ENCODE data around the gene MAP3K7.
"Not testable (repeated sequence)": the region's sequence is repeated elsewhere in the genome, so short reads cannot be mapped to it uniquely, and the experiment has no call there.

Gene MAP3K7

DNA sequence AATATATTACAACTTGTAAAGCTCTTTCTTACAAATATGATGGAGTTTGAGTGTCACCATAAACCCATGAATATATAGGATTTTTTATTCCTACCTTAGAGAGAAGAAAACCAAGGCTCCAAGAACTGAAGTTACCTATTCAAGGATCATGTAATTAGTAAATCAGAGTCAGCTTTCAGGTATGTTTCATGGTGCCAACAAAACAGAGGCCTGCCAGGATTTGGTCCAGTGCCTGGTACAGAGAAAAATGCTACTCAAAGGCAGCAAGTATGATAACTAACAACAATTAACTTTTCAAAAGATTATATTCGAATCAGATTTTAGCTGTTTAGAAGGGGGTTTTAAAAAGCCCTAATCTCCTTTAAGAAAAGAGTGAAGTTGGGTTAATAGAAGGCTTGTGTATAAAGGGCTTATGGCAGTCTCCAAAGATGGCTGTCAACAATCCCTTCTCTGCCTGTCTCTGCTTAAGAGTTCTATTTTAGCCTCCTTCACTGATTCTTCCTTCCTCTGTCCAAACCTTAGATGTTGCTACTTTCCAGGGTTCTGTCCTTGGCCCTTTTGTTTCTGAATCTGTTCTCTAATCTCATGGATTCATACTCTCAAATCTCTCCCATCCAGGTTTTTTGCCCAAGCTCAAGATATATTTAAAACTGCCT, 7.8 kb downstream of the MAP3K7 start:
- in situ Hi-C loops (cut with HindIII; ENCODE audit: low sequenced_read_pairs), result no loop called here

DNA sequence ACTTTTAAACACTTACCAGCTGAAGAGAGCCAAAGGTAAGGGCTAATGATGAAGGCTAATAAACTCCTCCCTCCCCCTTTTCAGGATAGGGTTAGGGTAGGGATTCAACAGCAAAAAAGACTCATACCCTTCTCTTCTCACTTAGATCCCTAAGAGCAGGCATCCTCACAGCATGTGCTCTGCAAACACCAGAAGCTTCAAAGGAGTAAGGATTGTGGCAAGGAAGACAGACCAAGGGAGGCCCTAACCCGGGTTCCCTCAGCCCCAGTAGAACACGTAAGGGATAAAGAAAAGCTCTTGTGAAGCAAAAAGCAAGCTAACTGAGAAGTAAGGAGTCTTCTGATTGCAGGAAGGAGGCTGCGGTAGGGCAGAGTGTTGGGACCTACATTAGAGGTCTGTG, 11.6 kb downstream of the MAP3K7 start:
- in situ Hi-C loops (cut with HindIII; ENCODE audit: low sequenced_read_pairs), result no loop called here

DNA sequence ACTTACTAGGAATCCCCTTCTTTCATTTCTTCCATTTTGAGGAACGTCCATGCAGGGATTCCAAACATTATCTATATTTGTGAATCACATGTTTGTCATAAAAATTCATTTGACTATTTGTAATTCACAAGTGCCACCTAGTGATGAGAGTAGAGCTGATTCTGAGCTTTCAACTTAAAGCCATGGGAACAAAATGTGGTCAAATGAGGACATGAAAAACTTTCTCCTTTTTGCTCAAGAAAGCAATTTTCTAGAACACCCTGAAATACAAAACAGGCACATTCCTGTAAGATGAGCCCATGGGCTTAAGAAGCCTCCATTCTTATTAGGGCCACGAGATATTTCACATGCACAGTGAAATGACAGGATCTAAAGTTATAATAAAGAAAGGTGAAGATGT, 12.3 kb downstream of the MAP3K7 start:
- in situ Hi-C loops (cut with HindIII; ENCODE audit: low sequenced_read_pairs), result no loop called here

DNA sequence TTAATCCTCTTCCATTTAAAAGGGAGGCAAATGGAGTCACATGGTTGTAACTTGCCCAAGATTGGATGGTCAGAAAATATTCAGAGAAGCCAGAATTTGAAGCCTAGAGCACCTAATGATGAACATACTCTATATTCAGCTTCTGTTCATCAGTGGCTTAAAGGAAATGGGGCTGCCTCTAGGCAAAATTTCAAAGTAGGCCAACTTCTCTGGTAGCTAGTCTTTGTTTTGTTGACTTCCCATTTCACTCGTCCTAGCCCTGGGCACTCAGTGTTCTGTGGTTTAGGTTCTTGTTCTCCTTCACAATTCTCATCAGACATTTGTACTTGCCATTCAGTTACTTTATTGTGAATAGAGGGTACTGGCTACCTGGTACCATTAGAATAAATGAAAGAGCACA, 13.2 kb downstream of the MAP3K7 start:
- in situ Hi-C loops (cut with HindIII; ENCODE audit: low sequenced_read_pairs), result no loop called here

DNA sequence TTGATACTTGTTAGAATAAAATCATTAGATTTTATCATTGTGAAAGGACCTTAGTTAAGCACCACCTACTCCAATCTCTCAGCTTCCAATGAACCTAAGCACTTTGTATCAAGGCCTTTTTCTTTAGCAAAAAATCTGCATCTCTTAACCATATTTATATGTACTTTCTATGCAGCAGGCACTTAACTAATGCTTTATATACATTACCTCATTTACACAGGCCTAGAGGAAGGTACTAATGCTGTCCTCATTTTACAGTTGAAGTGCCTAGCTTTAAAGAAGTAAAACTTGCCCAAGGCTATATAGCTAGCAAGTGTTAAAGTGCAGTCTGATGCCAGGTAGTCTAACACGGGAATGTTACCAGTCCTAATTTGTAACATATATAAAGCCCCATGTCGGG, 14.0 kb downstream of the MAP3K7 start:
- in situ Hi-C loops (cut with HindIII; ENCODE audit: low sequenced_read_pairs), result no loop called here

DNA sequence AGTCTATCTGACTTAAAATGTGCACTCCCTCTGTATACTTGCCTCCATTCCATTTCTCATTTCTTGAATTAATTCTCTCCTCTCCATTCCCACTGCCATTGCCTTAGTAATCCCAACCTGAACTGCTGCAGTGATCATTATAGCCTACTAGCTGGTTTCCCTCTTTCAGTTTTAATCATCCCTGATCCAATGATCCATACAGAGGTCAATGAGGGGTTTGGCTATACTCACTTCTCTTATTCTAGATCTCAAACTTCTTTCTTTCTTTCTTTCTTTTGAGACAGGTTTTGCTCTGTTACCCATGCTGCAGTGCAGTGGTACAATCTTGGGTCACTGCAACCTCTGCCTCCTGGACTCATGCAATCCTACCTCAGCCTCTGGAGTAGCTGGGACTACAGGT, 17.6 kb downstream of the MAP3K7 start:
- in situ Hi-C loops (cut with HindIII; ENCODE audit: low sequenced_read_pairs), result no loop called here

DNA sequence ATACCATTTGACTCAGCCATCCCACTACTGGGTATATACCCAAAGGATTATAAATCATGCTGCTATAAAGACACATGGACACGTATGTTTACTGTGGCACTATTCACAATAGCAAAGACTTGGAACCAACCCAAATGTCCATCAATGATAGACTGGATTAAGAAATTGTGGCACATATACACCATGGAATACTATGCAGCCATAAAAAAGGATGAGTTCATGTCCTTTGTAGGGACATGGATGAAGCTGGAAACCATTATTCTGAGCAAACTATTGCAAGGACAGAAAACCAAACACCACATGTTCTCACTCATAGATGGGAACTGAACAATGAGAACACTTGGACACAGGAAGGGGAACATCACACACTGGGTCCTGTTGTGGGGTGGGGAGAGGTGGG, 19.2 kb downstream of the MAP3K7 start:
- in situ Hi-C loops (cut with HindIII; ENCODE audit: low sequenced_read_pairs), result not testable (repeated sequence)

DNA sequence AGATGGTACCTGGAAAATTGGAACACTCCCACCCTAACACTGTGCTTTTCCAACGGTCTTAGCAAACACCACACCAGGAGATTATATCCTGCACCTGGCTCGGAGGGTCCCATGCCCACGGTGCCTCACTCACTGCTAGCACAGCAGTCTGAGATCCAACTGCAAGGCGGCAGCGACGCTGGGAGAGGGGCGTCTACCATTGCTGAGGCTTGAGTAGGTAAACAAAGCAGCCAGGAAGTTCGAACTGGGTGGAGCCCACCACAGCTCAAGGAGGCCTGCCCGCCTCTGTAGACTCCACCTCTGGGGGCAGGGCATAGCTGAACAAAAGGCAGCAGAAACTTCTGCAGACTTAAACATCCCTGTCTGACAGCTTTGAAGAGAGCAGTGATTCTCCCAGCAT, 24.5 kb downstream of the MAP3K7 start:
- in situ Hi-C loops (cut with HindIII; ENCODE audit: low sequenced_read_pairs), result not testable (repeated sequence)

DNA sequence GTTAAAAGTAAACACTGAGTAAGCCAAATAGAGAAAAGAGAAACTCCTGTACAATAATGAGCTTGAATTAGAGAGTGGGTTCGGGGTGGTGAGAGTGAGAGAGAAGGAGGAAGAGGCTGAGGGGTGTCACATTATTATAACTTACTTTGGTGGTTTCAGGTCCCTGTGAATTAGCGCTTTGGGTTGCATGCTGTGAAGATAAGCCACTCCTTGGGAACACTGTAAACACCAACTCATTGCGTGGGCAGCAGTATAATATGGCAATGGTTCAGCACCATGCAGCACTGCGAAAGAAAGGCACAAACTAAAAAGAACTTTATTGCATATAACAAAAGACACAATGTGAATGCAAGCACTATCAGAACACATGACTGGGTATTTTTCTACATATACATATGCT, 26.9 kb downstream of the MAP3K7 start:
- in situ Hi-C loops (cut with HindIII; ENCODE audit: low sequenced_read_pairs), result no loop called here

DNA sequence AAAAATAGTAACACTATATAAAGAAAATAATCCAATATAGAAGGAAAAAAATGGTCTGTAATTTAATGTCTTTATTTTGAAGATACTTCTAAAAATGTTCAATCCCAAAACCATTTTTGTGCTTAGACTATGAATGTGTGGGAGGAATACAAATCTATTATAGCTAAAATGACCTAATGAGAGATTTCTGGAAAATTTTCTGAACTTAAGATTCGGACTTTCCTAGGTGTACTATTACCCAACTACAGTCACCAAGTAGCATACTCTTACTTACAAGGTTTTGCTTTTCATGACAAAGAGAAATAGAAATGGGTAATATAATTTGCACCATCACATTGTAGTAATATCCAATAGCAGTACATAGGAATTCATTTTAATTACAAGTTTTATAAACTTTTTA, 29.9 kb downstream of the MAP3K7 start:
- in situ Hi-C loops (cut with HindIII; ENCODE audit: low sequenced_read_pairs), result no loop called here

DNA sequence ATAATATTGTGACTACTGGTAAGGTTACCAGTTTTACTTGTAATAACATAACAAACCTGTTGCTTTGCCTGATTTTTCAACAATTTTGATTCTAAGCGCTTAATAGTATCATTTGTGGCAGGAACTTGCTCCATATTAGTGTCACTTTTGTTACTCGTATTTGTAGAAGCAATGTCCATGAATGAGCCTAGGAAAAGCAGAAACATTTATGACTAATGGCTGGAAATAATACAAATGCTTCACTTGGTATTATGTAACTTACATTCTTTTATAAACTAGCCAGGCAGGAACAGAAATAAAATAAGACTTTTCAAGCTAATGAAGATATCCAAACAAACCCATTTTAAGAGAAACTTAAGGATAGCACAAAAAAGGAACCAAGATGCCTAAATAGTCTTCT, 38.9 kb downstream of the MAP3K7 start:
- in situ Hi-C loops (cut with HindIII; ENCODE audit: low sequenced_read_pairs), result no loop called here

DNA sequence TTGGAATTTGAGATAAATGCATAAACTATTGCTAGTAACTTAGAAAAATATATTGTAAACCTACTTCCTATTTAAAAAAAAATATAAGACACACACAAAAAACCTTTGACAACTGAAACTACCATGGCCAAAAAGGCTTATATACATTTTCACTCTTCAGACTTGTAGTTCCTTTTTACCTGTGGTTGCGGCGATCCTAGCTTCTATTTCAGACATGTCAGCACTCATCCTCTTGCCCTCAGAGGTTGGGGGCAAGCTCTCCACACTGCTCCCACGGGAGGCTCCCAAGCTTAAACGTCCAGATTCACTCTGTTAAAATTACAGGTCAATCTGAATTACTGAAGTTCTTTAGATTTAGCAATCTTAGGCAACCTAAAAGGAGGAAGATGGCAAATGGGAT, 39.8 kb downstream of the MAP3K7 start:
- in situ Hi-C loops (cut with HindIII; ENCODE audit: low sequenced_read_pairs), result no loop called here

DNA sequence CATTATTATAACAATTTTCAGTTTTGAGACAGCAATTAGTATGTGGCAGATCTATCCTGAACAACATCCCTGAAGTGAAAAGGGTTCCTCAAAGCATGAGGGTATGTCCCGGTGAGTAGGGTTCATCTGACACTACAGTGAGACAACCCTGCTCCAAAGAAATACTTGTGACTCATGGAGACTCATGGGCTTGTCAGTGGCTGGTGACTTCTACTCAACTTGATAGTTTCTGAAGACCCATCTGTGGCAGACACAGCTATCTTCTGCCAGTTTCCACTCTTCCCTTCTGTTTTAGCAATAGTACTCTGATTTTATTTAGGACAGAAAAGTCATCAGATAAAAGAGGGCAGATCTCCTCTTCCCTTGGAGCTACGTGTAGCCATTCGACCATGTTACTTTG, 41.4 kb downstream of the MAP3K7 start:
- in situ Hi-C loops (cut with HindIII; ENCODE audit: low sequenced_read_pairs), result no loop called here

DNA sequence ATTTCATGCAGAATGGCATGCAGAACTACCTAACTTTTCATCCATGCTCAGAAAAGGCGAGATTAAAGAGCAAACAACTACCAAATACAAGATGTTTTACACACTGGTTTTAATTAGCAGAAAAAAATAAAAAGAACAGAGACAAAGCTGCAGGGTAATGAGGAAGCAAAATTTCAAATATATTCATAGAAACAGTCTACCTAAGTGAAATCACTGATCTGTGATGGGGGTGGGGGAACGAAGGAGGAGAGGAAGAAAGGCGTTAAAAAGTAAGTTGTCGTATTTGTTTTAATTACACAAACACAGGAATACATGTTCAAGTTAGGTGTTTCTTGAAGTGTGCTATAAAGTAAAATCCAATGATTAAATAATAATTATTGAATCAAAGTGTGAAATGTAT, 42.1 kb downstream of the MAP3K7 start:
- in situ Hi-C loops (cut with HindIII; ENCODE audit: low sequenced_read_pairs), result no loop called here

DNA sequence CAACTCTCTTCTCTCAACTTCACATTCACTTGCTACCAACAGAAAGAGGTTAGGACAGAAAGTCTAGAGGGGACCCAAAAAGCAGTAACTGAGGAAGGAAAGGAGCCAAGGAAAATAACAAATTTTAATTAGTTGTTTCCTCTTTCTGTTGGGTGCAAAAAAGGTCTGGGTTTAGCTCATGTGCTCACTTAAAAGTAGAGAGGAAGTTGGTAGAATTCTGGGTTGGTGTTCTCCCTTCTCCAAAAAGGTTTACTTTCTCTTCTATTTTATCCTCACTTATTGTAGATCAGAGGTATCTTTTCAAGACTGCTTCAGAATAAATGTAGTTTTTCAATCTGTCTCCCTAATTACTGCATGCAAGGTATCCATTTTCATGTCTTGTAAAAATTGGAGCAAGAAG, 42.8 kb downstream of the MAP3K7 start:
- in situ Hi-C loops (cut with HindIII; ENCODE audit: low sequenced_read_pairs), result no loop called here

DNA sequence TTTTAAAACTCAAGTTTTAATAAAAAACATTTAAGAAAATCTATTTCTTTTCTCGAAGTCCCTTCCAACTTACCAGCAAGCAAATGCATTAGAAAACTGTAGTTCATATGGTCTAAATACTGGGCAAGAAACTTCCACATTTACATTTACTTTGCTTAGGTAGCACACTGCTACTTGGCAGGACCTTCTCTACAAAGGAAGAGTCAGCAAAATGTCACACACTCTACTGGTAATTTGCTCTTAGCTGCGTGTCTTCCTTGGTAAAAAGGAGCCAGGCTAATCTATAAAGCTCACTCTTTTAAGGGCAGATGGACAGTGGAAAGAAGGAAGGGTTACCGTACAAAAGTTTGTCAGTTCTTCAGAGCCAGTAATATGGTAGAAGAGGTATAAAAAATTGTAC, 45.7 kb downstream of the MAP3K7 start:
- in situ Hi-C loops (cut with HindIII; ENCODE audit: low sequenced_read_pairs), result no loop called here

DNA sequence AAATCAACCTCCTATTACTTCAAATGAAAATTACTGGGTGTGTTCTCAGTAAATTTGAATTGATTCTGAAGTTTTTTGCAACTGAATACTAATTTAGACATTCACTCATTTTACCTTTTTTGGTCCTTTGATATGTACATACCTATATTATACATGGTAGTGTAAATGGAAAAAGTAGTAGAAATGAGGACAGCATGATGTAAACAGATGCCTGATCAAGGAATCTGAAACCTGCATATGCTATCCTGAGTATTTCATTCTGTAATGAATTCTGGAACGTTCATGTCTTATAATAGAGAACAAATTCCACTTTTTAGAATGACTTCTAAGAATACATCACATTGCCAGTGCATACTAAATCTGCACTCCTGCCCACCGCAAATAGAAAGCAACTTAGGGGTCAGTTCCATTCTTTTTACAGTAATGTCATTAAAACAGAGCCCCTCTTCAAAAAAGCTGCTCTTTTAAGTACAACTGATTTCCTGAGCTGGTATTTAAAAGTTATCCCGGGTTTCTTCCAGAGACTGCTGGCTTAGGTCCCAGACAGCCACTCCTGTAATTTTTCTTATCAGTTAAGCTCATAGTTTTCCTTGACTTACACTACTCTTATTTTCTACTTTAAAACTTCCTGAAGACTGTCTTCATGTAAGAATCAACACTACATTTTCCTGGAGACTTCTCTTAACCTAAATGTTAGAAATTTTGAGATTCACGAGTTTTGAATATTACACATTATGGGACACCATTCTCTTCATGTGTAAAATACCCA, 48.4 kb downstream of the MAP3K7 start:
- in situ Hi-C loops (cut with HindIII; ENCODE audit: low sequenced_read_pairs), result no loop called here

DNA sequence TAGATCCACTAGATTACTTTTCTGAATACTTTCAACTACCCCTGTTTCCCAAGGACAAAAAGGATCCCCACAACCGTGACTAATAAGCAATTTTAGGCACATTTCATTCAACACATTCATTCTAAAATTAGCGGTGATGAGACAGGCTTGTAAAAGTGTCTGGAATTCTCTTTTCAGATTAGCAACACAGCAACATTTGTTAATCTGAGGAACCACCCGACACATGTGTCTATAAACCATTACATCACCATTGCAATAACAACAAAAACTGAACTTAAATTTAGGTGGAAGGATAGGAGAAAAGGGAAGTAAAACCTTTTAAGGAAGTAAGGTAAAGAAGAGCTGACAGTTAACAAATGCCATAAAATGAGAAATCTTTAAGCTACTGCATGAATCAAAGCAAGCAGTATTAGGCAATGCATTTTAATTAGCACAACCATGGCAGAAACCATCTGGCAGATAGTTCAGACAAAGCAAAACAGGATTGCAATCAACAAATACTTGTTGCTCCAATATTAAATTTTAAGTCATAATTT, 49.1 kb downstream of the MAP3K7 start:
- in situ Hi-C loops (cut with HindIII; ENCODE audit: low sequenced_read_pairs), result no loop called here

DNA sequence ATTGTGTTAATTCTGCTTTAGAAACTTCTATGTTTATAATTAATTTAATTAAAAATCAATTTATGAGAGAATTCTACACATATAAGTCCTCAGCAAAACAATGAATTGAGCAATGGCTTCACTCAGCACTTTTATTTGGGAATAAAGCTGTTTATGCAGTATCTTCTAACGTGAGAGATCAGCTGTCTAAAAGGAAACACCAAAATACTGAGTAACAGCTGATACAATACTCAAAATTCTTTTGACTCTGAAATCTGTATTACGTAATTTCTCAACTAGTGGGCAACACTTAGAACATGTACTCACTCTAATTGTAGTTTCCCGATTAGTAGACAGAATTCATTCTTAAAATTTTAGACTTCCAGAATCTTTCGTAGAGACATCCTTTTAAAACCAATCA, 49.8 kb downstream of the MAP3K7 start:
- in situ Hi-C loops (cut with HindIII; ENCODE audit: low sequenced_read_pairs), result no loop called here

DNA sequence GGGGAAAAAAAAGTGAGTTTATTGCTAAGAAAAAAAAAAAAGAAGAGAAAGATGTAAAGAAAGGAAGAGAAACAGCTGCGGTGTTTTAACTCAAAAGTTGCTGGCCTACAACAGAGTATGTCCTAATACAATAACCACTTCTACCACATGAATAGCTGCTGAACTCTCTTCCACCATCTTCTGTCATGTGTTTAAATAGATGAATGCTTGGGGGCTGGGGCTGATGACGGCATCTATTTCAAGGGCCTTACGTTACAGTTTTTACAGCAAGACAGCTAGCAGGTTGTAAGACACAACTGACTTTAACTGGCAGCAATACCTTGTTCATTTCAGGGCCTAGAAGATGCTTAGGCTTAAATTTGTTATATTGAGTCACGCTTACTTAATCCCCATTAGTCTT, 50.4 kb downstream of the MAP3K7 start:
- in situ Hi-C loops (cut with HindIII; ENCODE audit: low sequenced_read_pairs), result no loop called here

DNA sequence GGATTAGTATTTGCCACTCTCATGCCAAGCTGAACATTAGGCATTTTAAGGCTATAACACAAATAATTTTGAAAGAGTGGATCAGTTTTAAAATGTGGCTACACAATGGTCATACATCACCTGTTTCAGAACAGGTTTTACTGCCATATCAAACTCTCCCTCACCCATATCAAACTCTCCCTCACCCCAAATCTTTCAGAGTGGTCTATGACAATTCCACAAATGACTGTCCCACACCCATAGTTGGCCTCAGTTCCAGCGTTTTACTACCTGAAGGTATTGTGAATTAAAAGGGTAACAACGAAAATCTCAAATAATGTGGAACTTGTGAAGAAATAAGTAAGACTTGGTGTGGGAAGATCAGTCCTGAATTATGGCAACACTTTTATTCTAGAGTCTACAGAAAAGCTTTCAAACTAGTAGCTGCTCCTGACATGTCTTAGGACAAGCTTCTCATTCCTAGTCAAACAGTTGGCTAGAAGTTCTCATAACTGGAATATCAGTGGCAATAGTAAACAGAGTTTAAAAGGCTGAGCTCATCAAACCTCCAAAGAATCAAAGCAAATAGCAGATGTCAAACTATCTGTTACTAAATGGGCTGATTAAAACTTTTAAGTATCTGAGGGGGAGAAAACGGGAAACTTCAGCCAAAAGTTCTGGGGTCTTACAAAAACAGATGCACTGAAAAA, 52.4 kb downstream of the MAP3K7 start:
- in situ Hi-C loops (cut with HindIII; ENCODE audit: low sequenced_read_pairs), result no loop called here

Data from endothelial cell of hepatic sinusoid (primary cell).